Mammary epithelial cell (primary cell): ENCODE measurements around the gene MED8.

Source experiments
- EZH2 ChIP-seq: IDR thresholded peaks from 2 replicates; pipeline ENCODE4 v1.6.1; 2012; ENCODE audit warnings: low read length, inconsistent platforms, borderline replicate concordance
- TF ChIP-seq, protein P1 (sequence below), 2 donors: IDR thresholded peaks in 1 of 2; conservative IDR thresholded peaks in 1 of 2; 2 replicates each; pipeline ENCODE4 v1.5.1; 2011 to 2012; ENCODE audit warnings: inconsistent platforms in 2 of 2, low read length in 2 of 2, mild to moderate bottlenecking in 2 of 2, control low read depth in 1 of 2, low read depth in 1 of 2; ENCODE audit not compliant: insufficient read depth in 1 of 2; ENCODE audit errors: extremely low read depth in 1 of 2

- TF ChIP-seq, protein P1, sequence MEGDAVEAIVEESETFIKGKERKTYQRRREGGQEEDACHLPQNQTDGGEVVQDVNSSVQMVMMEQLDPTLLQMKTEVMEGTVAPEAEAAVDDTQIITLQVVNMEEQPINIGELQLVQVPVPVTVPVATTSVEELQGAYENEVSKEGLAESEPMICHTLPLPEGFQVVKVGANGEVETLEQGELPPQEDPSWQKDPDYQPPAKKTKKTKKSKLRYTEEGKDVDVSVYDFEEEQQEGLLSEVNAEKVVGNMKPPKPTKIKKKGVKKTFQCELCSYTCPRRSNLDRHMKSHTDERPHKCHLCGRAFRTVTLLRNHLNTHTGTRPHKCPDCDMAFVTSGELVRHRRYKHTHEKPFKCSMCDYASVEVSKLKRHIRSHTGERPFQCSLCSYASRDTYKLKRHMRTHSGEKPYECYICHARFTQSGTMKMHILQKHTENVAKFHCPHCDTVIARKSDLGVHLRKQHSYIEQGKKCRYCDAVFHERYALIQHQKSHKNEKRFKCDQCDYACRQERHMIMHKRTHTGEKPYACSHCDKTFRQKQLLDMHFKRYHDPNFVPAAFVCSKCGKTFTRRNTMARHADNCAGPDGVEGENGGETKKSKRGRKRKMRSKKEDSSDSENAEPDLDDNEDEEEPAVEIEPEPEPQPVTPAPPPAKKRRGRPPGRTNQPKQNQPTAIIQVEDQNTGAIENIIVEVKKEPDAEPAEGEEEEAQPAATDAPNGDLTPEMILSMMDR (conservative IDR thresholded peaks at IDR 0.05 in 1 of 2, IDR thresholded peaks at IDR 0.05 in 1 of 2; ENCODE audit: extremely low read depth in 1 of 2, insufficient read depth in 1 of 2, low read depth in 1 of 2, low read length in 2 of 2) = no peak
- TF ChIP-seq EZH2 = no peak
These were observed 43.3 kb upstream of the MED8 start for GRCh38 chr1:43432907-43433306.
